ENCODE results near the gene DLST.

DLST gene

DNA sequence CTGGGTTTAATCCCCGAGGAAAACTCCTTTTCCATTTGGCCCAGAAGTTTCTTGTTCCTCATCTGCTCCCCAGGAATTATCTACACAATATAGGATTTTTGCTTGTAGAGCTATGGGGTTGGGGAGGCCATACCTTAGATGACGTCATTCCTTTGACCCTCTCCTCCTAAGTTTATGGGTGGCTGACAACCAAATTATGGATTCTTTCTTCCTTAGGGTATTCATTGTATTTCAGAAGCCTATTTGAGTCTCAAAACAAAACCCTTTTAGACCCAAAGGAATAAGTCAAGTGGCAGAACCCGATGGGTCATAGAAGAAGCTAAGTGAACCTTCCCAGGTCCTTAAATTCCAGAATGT is 20.0 kb upstream of the DLST start:
- no peak for DNase-seq

- no peak for DNase-seq
These were observed 18.4 kb upstream of the DLST start for GRCh38 chr14:74863274-74863673.

GRCh38 chr14:74864198-74864597 is 17.5 kb upstream of the DLST start:
- no peak for DNase-seq

DNA sequence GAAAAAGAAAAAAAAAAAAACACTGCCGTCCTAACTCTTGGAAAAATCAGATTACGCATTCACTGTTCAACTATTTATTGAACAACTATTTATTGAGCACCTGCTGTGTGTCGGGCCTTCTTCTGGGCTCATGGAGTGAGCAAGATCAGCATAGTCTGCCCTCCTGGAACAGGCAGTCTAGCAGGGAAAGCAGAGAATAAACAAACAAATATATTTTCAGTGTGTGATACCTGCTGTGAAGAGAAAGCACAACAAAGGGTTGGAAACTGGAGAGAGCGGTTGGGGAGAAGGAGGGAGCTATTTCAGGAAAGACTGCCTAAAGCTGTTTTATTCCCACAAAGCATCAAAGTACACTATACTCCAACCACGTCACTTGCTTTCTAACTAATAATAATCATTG is 16.6 kb upstream of the DLST start:
- no peak for DNase-seq

DNA sequence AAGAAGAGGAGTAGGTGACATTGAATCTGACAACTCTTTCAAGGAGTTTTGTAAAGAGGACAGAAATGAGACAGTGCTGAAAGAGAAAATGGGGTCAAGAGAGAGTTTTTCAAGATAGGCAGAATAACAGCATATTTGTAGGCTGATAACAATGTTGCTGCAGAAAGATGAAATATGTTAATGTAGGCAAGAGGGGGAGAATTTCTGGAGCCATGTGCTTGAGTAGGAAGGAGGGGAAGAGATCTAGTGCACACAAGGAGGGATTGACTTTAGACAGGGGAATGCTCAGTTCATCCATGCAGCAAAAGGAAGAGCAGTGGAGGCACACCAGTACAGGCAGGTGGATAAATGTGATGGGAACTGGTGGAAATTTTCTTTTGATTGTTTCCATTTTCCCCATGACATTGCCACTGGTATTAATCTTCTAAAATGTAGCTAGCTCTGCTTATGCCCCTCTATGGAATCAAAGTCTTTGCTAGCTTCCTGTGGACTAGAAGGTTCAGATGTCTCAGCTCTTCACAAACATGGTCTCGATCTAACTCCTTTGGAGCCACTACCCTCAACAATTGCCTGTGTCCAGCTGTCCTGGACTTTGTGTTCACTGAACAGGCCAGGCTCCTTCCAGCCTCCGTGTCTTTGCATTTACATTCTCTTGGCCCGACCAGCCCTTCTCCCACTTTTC is 14.9 kb upstream of the DLST start:
- DNase-seq: no peak

- DNase-seq: peak; percentile 35 to 47
These were observed 14.0 kb upstream of the DLST start for GRCh38 chr14:74867673-74868072.

DNA sequence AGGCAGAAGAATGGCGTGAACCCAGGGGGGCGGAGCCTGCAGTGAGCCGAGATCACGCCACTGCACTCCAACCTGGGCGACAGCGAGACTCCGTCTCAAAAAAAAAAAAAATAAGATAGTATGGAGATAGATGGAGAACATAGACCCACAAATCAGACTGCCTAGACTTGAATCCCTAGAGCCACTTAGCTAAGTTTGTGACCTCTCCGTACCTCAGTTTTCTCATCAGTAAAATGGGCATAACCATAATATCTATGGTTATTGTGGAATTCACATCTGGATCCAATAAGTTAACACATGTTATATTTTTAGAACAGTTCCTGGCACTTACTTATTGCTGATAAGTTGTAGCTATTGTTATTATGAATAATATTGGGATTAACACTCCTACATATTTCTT is 13.0 kb upstream of the DLST start:
- DNase-seq: no peak

- DNase-seq: no peak
These were observed 9.9 kb upstream of the DLST start for GRCh38 chr14:74871819-74872218.

GRCh38 chr14:74875204-74875603 is 6.5 kb upstream of the DLST start:
- DNase-seq: no peak

DNA sequence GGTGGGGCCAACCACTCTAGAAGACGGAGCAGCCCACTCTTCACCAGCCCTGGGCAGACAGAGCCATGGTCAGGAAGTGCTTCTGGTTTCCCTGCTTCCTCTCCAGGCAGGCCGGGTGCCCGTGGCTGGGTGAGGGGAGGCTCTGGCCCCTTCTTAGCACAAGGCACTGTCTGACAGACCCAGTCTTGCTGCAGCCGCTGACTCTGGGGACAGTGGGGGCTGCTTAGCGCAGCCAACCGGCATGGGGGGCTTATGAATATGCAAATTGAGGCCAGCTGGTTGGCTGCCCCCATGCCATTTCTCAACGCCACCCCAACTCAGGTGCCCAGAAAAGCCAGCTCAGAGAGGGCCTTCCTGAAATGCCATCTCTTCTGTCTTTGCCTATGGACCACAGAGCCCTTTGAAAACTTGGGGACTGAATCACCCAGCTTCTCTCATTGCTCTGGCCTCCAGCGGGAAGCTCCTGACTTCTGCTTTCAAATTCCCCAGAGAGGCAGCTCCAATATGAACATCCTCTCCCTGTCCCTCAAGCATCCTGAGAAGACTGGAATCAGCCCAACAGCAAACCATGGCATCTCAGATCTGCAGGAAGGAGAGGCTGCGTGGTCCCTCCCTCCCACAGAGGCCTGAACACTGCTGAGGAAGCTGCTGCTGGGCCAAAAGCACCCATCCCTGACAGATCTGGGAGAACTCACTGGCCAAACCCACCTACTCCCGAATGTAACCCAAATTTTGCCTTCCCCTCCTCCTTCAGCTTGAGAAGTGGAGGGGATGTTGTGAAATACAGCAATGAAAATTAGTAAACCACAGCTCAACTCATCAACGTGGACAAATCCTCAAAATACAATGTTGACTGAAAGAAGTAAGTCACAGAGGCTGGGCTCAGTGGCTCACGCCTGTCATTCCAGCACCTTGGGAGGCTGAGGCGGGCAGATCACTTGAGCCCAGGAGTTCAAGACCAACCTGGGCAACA is 5.5 kb upstream of the DLST start, which contains the start of gene PROX2:
PROX2 (minus strand) TSS at position 205 of the 973 bp plus-strand sequence. CDS start 12,311 bp downstream, outside the sequence.
- no peak for DNase-seq

GRCh38 chr14:74879427-74880182 is 2.1 kb upstream of the DLST start:
- DNase-seq: no peak

DNA sequence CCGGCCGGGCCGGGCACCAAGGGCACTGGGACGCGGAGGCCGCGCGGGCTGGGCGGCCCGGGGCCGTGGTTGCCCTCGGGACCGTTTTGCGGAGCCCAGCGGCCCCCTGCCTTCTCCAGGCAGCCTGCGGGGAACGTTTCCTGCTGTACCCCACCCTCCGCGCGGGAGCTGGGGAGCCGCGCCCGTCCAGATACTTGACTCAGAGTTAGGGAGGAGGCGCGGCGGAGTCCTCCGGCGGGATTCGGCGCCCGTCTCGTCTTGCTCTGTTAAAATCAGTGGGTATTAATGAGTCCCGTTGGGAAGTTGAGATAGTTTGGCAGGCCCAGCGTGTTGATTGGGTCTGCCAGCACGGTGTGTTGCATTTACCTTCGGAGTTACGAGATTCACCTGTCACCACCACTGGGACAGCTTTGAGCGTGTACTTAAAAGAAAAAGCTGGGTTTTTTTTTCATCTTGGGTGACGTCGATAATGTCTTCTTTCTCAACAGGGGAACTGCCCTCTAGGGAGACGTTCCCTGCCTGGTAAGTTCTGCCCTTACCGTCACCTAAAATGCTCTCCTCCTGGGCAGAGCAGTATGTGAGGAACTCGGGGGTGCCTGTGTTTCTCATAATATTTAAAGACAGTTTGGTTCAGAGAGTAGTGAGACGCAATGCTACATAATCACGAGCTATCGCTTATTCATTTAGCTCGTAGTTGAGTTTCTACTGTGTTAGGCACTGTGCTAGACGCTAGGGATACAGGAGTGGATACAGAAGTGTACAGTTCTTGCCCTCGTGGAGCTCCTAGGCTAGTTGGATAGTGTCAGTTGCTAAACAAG is 596 bp downstream of the DLST start:
- peak; percentile 30 to 36 for DNase-seq

DNA sequence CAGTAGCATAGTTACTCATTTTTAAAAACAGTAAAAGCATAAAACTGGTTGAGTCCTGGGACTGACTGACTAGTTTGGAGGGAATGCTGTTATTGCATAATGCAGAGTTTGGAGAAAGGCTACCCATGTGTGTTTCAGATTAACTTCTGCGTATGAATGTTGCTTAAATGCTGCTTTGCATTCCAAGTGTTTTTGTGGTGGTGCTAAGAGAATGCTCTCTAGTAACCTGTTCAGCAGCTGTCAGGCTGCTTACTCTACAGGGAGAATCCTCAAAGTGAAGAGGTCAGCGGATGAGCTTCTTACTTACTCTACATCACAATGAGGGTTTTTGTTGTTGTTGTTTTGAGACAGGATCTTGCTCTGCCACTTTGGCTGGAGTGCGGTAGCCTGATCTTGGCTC is 4.3 kb downstream of the DLST start:
- no peak for DNase-seq

- no peak for DNase-seq
These were observed 6.7 kb downstream of the DLST start for GRCh38 chr14:74888164-74889158.

GRCh38 chr14:74890262-74890661 is 8.5 kb downstream of the DLST start:
- DNase-seq: no peak

- DNase-seq: no peak
These were observed 10.2 kb downstream of the DLST start for GRCh38 chr14:74891870-74892269.

GRCh38 chr14:74892745-74893144 is 11.0 kb downstream of the DLST start:
- DNase-seq: no peak

- DNase-seq: no peak
These were observed 11.9 kb downstream of the DLST start for GRCh38 chr14:74893614-74894091.

GRCh38 chr14:74896400-74896799 is 14.7 kb downstream of the DLST start:
- no peak for DNase-seq

- no peak for DNase-seq
These were observed 15.9 kb downstream of the DLST start for GRCh38 chr14:74897642-74898041.

DNA sequence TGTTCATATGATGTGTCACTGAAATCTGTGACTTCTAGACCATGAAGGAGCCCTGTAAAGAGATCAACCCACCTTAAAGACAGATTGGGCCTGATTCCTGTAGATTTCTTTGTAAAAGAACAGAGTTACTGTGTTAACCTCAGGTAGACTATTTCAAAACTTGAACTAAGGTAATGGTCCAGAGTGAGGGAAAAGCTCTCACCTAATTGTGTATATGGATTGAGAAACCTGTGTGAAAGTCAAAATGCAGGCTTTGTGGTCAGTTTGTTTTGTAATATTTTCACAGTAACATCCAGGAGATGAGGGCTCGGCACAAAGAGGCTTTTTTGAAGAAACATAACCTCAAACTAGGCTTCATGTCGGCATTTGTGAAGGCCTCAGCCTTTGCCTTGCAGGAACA is 16.4 kb downstream of the DLST start:
- no peak for DNase-seq
